Tibial nerve (tissue), 4 donors: ENCODE measurements around the gene CLEC5A. TPM values are rescaled to one million over a fixed set of nuclear protein-coding genes. Genes with fewer than 3 reads are reported as not detected.
"Not testable (repeated sequence)": the region's sequence is repeated elsewhere in the genome, so short reads cannot be mapped to it uniquely, and the experiment has no call there.

Experiments used
- DNase-seq, 2 donors: peaks; one replicate each; pipeline ENCODE4 v3.0.0-alpha.2; 2019; ENCODE audit warnings: low spot score in 2 of 2
- H3K27ac ChIP-seq, 4 donors: fragments of 200-600 bp; sonication (generic) in 3 of 4; one replicate each; pipeline ENCODE4 v1.5.1; 2017 to 2019; ENCODE audit warnings: mild to moderate bottlenecking in 1 of 4
- H3K27me3 ChIP-seq, 2 donors: fragments of 200-600 bp; sonication (generic) in 1 of 2; one replicate each; pipeline versions ENCODE4 v1.5.1 to v1.6.0; 2017 to 2019
- H3K36me3 ChIP-seq, 3 donors: fragments of 200-600 bp; sonication (generic); one replicate each; pipeline ENCODE4 v1.5.1; 2018 to 2019
- H3K4me1 ChIP-seq, 4 donors: fragments of 200-600 bp; sonication (generic) in 3 of 4; one replicate each; pipeline ENCODE4 v1.5.1; 2017 to 2019
- H3K4me3 ChIP-seq, 4 donors: fragments of 200-600 bp; sonication (generic) in 3 of 4; one replicate each; pipeline ENCODE4 v1.5.1; 2017 to 2019; ENCODE audit warnings: mild to moderate bottlenecking in 1 of 4, moderate library complexity in 1 of 4
- H3K9me3 ChIP-seq, 4 donors: fragments of 200-600 bp; sonication (generic) in 3 of 4; one replicate each; pipeline ENCODE4 v1.5.1; 2017 to 2019
- CTCF ChIP-seq, 5 experiments: fragments of 200-600 bp in 3 of 5; fragments of 450-650 bp in 2 of 5; sonication (generic) in 3 of 5; IDR thresholded peaks; one replicate each; pipeline ENCODE4 v1.5.1; 2016 to 2019; ENCODE audit warnings: antibody characterized with exemption in 5 of 5, mild to moderate bottlenecking in 3 of 5, moderate library complexity in 2 of 5
- EP300 ChIP-seq, 2 donors: sonication (generic); formaldehyde crosslinking; IDR thresholded peaks; one replicate each; pipeline ENCODE4 v1.6.1; 2017; ENCODE audit warnings: antibody characterized with exemption in 2 of 2, mild to moderate bottlenecking in 1 of 2
- POLR2A ChIP-seq, 2 donors: fragments of 450-650 bp; IDR thresholded peaks; one replicate each; pipeline ENCODE4 v1.6.1; 2017; ENCODE audit warnings: antibody characterized with exemption in 2 of 2, mild to moderate bottlenecking in 2 of 2, moderate library complexity in 2 of 2
- WGBS, 2 donors: methylation state at CpG; one replicate each; pipeline ENCODE4 v1.1.5; 2018; 5-methylcytosine and 5-hydroxymethylcytosine counted together
- total RNA-seq, 4 donors: library from RNA; depleted of rRNA; stranded (reverse); fragments of >200 nt; gene quantifications; one replicate each; pipeline ENCODE4 v1.1.0, GENCODE V29; 2016

CLEC5A gene
- total RNA-seq, 4 donors from 2014 or later: 3.0 to 13.1 (median 3.7) TPM

- Histone ChIP-seq H3K4me1 (no peaks in the 10 kb centered on the region), H3K9me3 (peaks cover 0 to 18% (median 0%) of the 10 kb centered on the region in 4 donors), H3K27ac (no peak overlapping the region), H3K27me3 (no peaks in the 10 kb centered on the region), H3K4me3 (no peak overlapping the region), H3K36me3 (no peaks in the 10 kb centered on the region)
- 73 to 76% methylated on average over 2 of the region's 2 CpGs for WGBS, 2 donors
- DNase-seq: no peak
- TF ChIP-seq POLR2A (IDR thresholded peaks at IDR 0.05): no peak
Observed at GRCh38 chr7:141915565-141915964, 31.2 kb downstream of the CLEC5A start.

DNA sequence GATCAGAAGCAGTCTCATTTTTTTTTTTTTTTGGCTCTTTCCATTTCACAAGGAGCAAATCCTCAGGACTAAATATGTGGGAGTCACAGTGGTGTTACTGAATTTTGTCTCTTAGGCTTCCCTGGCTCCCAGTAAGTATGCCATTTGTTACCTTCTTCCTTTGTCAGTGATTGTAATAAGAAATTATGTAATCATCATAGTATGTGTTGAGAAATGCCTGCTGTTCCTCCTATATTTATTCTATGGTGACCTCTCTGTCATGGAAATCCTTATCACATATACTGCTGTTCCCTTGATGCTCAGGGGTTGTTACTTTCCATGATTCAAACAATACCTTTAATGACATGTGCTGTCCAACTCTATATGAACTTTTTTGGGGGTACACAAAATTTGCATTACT is 35.4 kb downstream of the CLEC5A start:
- Histone ChIP-seq H3K9me3 (no peaks in the 10 kb centered on the region), H3K27me3 (no peaks in the 10 kb centered on the region), H3K4me1 (no peaks in the 10 kb centered on the region), H3K27ac (no peak overlapping the region), H3K36me3 (no peaks in the 10 kb centered on the region), H3K4me3 (no peak overlapping the region)
- DNase-seq: no peak
- no peak for TF ChIP-seq CTCF (IDR thresholded peaks at IDR 0.05)
- no peak for TF ChIP-seq POLR2A (IDR thresholded peaks at IDR 0.05)
- no peak for TF ChIP-seq EP300 (IDR thresholded peaks at IDR 0.05)

DNA sequence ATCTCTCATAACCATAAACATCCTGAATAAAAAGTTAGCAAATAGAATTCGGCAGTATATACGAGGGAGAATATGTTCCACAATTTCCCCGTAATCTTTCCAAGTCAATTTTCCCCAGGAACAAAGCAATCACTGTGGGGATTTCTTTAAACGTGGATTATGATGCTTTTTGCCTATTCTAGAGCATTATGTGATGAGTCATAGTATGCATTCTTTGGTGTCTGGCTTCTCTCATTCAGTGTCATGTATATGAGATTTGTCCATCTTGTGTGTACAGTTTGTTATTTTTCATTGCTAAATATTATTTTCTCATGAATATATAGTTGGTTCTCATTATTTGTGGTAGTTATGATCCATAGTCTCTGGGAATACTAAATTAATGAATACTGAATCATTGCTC is 40.5 kb downstream of the CLEC5A start:
- WGBS, 2 donors: 50 to 56% methylated on average over 4 of the region's 4 CpGs
- TF ChIP-seq EP300 (IDR thresholded peaks at IDR 0.05) (no peak), CTCF (IDR thresholded peaks at IDR 0.05) (no peak), POLR2A (IDR thresholded peaks at IDR 0.05) (no peak)
- Histone ChIP-seq H3K4me3 (no peak overlapping the region), H3K36me3 (no peaks in the 10 kb centered on the region), H3K4me1 (no peaks in the 10 kb centered on the region), H3K27me3 (no peaks in the 10 kb centered on the region), H3K9me3 (no peaks in the 10 kb centered on the region), H3K27ac (no peak overlapping the region)
- DNase-seq: no peak

DNA sequence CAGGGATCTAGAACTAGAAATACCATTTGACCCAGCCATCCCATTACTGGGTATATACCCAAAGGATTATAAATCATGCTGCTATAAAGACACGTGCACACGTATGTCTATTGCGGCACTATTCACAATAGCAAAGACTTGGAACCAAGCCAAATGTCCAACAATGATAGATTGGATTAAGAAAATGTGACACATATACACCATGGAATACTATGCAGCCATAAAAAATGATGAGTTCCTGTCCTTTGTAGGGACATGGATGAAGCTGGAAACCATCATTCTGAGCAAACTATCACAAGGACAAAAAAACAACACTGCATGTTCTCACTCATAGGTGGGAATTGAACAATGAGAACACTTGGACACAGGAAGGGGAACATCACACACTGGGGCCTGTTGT is 47.4 kb downstream of the CLEC5A start:
- H3K4me1 ChIP-seq, H3K27me3 ChIP-seq, H3K4me3 ChIP-seq, DNase-seq, H3K27ac ChIP-seq, H3K36me3 ChIP-seq: not testable (repeated sequence)
- H3K9me3 ChIP-seq: peaks cover 0 to 21% (median 0%) of the 10 kb centered on the region in 4 donors
- WGBS, 2 donors: 77 to 92% methylated on average over 3 of the region's 3 CpGs

DNA sequence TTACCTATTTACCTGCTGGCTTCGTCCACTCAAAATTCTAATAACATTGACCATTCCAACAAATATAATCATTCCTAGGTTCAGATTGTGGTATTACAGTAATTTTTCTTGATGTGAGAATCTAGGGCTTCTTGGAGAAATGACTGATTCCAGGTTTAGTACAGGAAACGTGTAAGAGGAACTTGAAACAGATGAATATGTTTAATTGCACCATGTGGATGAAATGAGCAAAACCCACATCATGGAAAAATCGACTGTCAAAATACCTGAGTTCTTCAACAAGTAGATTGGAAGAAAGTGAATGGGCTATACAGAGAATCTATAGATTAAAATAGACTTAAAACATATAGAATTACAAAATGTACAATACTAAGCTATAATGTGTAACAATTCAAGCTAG is 55.4 kb downstream of the CLEC5A start:
- no peak overlapping the region for H3K4me3 ChIP-seq
- H3K27me3 ChIP-seq: no peaks in the 10 kb centered on the region
- no peaks in the 10 kb centered on the region for H3K36me3 ChIP-seq
- no peak for TF ChIP-seq CTCF (IDR thresholded peaks at IDR 0.05)
- no peak for TF ChIP-seq EP300 (IDR thresholded peaks at IDR 0.05)
- TF ChIP-seq POLR2A (IDR thresholded peaks at IDR 0.05): no peak
- H3K27ac ChIP-seq: no peak overlapping the region
- H3K4me1 ChIP-seq: no peaks in the 10 kb centered on the region
- 74 to 79% methylated on average over 3 of the region's 3 CpGs for WGBS, 2 donors
- H3K9me3 ChIP-seq: peaks cover 0 to 5% (median 0%) of the 10 kb centered on the region in 4 donors
- DNase-seq: no peak

GRCh38 chr7:141889321-141889720 is 57.5 kb downstream of the CLEC5A start:
- Histone ChIP-seq H3K4me1 (no peaks in the 10 kb centered on the region), H3K27ac (no peak overlapping the region), H3K4me3 (no peak overlapping the region), H3K27me3 (no peaks in the 10 kb centered on the region), H3K36me3 (no peaks in the 10 kb centered on the region), H3K9me3 (peaks cover 0 to 5% (median 0%) of the 10 kb centered on the region in 4 donors)
- no peak for DNase-seq
- WGBS, 2 donors: 91 to 100% methylated on average over 1 of the region's 1 CpG
- TF ChIP-seq POLR2A (IDR thresholded peaks at IDR 0.05) (no peak), EP300 (IDR thresholded peaks at IDR 0.05) (peak in 1 of 2 donors; percentile 58)
